HG03196 (cell line): ENCODE measurements around the gene RIC3.
"Not testable (repeated sequence)": the region's sequence is repeated elsewhere in the genome, so short reads cannot be mapped to it uniquely, and the experiment has no call there.

ENCODE experiments used
- ATAC-seq: cut with Tn5 transposase; IDR thresholded peaks from one replicate; pipeline ENCODE4 v1.9.1; 2021; ENCODE audit not compliant: unreplicated experiment

The RIC3 gene

GRCh38 chr11:8190431-8190830 is 21.6 kb upstream of the RIC3 start:
- ATAC-seq = no peak

GRCh38 chr11:8186429-8186828 is 17.6 kb upstream of the RIC3 start:
- no peak for ATAC-seq

GRCh38 chr11:8183111-8183510 is 14.3 kb upstream of the RIC3 start:
- no peak for ATAC-seq

GRCh38 chr11:8180469-8180868 is 11.6 kb upstream of the RIC3 start:
- no peak for ATAC-seq

GRCh38 chr11:8178297-8178696 is 9.5 kb upstream of the RIC3 start:
- ATAC-seq = no peak

- ATAC-seq = no peak
These were observed 8.3 kb upstream of the RIC3 start for GRCh38 chr11:8177136-8177535.

GRCh38 chr11:8167796-8168195 is 1.0 kb downstream of the RIC3 start:
- ATAC-seq = no peak

GRCh38 chr11:8164746-8165145 is 4.1 kb downstream of the RIC3 start:
- no peak for ATAC-seq

GRCh38 chr11:8161627-8162304 is 7.1 kb downstream of the RIC3 start:
- not testable (repeated sequence) for ATAC-seq

GRCh38 chr11:8156877-8157276 is 11.9 kb downstream of the RIC3 start:
- ATAC-seq = no peak

GRCh38 chr11:8149726-8150125 is 19.1 kb downstream of the RIC3 start:
- no peak for ATAC-seq

GRCh38 chr11:8138526-8138925 is 30.3 kb downstream of the RIC3 start:
- no peak for ATAC-seq

- no peak for ATAC-seq
These were observed 41.4 kb downstream of the RIC3 start for GRCh38 chr11:8127447-8127846.

- ATAC-seq = no peak
These were observed 42.1 kb downstream of the RIC3 start for GRCh38 chr11:8126649-8127289.

- ATAC-seq = no peak
These were observed 46.6 kb downstream of the RIC3 start for GRCh38 chr11:8122173-8122764.

- ATAC-seq = no peak
These were observed 57.2 kb downstream of the RIC3 start for GRCh38 chr11:8111636-8112035.

- ATAC-seq = no peak
These were observed 58.4 kb downstream of the RIC3 start for GRCh38 chr11:8110396-8110795.

GRCh38 chr11:8109675-8110074 is 59.1 kb downstream of the RIC3 start:
- no peak for ATAC-seq

GRCh38 chr11:8108421-8108820 is 60.4 kb downstream of the RIC3 start:
- no peak for ATAC-seq

GRCh38 chr11:8107642-8108041 is 61.2 kb downstream of the RIC3 start:
- ATAC-seq = no peak

GRCh38 chr11:8106679-8107078 is 62.1 kb downstream of the RIC3 start:
- no peak for ATAC-seq

GRCh38 chr11:8105666-8106065 is 63.2 kb downstream of the RIC3 start:
- no peak for ATAC-seq

GRCh38 chr11:8105133-8105532 is 63.7 kb downstream of the RIC3 start:
- no peak for ATAC-seq
